ENCODE results near the gene HNRNPUL1. TPM values are rescaled to one million over a fixed set of nuclear protein-coding genes. Genes with fewer than 3 reads are reported as not detected.

HNRNPUL1 gene
- total RNA-seq, 1 experiment from 2014 or later: 315 TPM

GRCh38 chr19:41294393-41294792 is 30.2 kb downstream of the HNRNPUL1 start:
- H4K5ac ChIP-seq (ENCODE audit: insufficient read length, low read depth, low read length): no peak overlapping the region
- no peaks in the 10 kb centered on the region for H3K9me3 ChIP-seq (ENCODE audit: control insufficient read depth, low read depth, low read length)
- no peaks in the 10 kb centered on the region for H3K9me3 Mint-ChIP-seq
- H2BK12ac ChIP-seq (ENCODE audit: insufficient read length, low read depth, low read length): no peak overlapping the region
- H2BK15ac ChIP-seq (ENCODE audit: low read depth, low read length): no peak overlapping the region
- DNase-seq: no peak
- H3K27me3 ChIP-seq (ENCODE audit: insufficient read depth, low read length): no peaks in the 10 kb centered on the region; the same call in 1 of the 2 replicates
- peaks cover 72 to 99% (median 98%) of the 10 kb centered on the region in 3 experiments for H3K36me3 Mint-ChIP-seq (ENCODE audit: insufficient read depth in 1 of 3, low read depth in 3 of 3)
- no peak overlapping the region for H3T11ph ChIP-seq (ENCODE audit: low read length)
- H3K79me2 ChIP-seq (ENCODE audit: insufficient read depth, low read length): no peaks in the 10 kb centered on the region
- no peaks in the 10 kb centered on the region for H3K23me2 ChIP-seq (ENCODE audit: insufficient read length, low read depth, low read length, poor library complexity, severe bottlenecking)
- no peak overlapping the region for H3K23ac ChIP-seq (ENCODE audit: insufficient read length, low read depth, low read length)
- H3K27ac Mint-ChIP-seq: peak overlapping the region in 2 of 3 experiments; percentile 17 to 76; a peak in 2 of 7 replicates
- H3K4me1 Mint-ChIP-seq: peaks cover 0 to 6% of the 10 kb centered on the region in 2 experiments; a peak in 2 of 4 replicates
- H2BK120ac ChIP-seq (ENCODE audit: low read depth, low read length, poor library complexity, severe bottlenecking): no peak overlapping the region
- no peak overlapping the region for H2AFZ ChIP-seq (ENCODE audit: low read length)
- H3K9ac ChIP-seq (ENCODE audit: extremely low read depth, insufficient read length, low read length): no peak overlapping the region
- H3K18ac ChIP-seq (ENCODE audit: insufficient read length, low read depth, low read length): no peak overlapping the region
- no peak overlapping the region for H3K4ac ChIP-seq (ENCODE audit: low read depth, low read length)
- TF ChIP-seq CTCF (conservative IDR thresholded peaks at IDR 0.05): no peak
- H3K27ac ChIP-seq (ENCODE audit: insufficient read length, low read depth, low read length): no peak overlapping the region
- peaks cover under 1% of the 10 kb centered on the region; the same call in 1 of the 2 replicates for H3K4me1 ChIP-seq (ENCODE audit: insufficient read depth, low read length)
- no peak overlapping the region for H4K8ac ChIP-seq (replicated peaks; ENCODE audit: insufficient read length, low read depth, low read length)
- no peaks in the 10 kb centered on the region for H3K27me3 Mint-ChIP-seq (ENCODE audit: low read depth)
- H3K4me3 Mint-ChIP-seq: no peak overlapping the region
- no peak overlapping the region for H2BK20ac ChIP-seq (ENCODE audit: low read depth, low read length, poor library complexity, severe bottlenecking)
- no peak overlapping the region for H4K91ac ChIP-seq (ENCODE audit: insufficient read length, low read depth, low read length)
- H2AK5ac ChIP-seq (ENCODE audit: insufficient read length, low read length): no peak overlapping the region
- no peak overlapping the region for H2BK5ac ChIP-seq (ENCODE audit: insufficient read length, low read length)
- no CpG with 5 or more reads among the region's 10 CpGs for WGBS (ENCODE audit: extremely low coverage, insufficient read length, low lambda C conversion rate)
- H3K56ac ChIP-seq (ENCODE audit: insufficient read length, low read depth, low read length): no peak overlapping the region
- H3K4me2 ChIP-seq (ENCODE audit: insufficient read depth, insufficient read length, low read length): no peak overlapping the region
- no peak overlapping the region for H3K14ac ChIP-seq (ENCODE audit: insufficient read depth, low read length)
- H3K79me1 ChIP-seq (ENCODE audit: insufficient read depth, low read depth, low read length, poor library complexity, severe bottlenecking): peaks cover 2% of the 10 kb centered on the region
- H4K20me1 ChIP-seq (ENCODE audit: control insufficient read depth, insufficient read depth, insufficient read length): no peaks in the 10 kb centered on the region

Data from H9 (cell line).